ENCODE results near the gene SECISBP2.

DNA sequence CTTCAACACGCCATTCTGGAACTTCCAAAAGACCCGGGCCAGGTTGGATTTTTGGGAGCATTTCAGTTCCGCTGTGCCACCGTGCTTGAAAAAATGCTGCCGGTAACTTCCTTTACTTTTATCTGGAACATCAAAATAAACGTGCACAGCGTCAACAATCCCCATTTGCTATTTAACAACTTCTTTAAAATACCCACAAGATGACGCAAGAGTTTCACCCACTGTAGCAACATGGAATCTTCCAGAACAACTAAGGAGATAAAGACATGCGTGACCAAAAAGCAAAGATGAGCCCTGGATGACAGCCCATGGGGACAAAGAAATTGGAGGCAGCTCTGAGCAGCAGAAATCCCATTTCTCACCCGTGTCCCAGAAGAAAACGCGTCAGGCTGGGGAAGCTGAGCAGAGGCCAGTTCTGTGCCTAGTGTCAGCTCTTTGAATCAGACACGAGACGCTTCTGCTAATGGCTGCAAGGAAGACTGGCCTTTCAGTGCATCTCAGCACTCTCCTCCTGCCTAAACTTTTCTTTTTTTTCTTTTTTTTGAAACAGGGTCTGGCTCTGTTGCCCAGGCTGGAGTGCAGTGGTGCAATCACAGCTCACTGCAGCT lies 61.3 kb downstream of the SECISBP2 start:
- TF ChIP-seq, protein P1, sequence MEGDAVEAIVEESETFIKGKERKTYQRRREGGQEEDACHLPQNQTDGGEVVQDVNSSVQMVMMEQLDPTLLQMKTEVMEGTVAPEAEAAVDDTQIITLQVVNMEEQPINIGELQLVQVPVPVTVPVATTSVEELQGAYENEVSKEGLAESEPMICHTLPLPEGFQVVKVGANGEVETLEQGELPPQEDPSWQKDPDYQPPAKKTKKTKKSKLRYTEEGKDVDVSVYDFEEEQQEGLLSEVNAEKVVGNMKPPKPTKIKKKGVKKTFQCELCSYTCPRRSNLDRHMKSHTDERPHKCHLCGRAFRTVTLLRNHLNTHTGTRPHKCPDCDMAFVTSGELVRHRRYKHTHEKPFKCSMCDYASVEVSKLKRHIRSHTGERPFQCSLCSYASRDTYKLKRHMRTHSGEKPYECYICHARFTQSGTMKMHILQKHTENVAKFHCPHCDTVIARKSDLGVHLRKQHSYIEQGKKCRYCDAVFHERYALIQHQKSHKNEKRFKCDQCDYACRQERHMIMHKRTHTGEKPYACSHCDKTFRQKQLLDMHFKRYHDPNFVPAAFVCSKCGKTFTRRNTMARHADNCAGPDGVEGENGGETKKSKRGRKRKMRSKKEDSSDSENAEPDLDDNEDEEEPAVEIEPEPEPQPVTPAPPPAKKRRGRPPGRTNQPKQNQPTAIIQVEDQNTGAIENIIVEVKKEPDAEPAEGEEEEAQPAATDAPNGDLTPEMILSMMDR (IDR thresholded peaks at IDR 0.05): no peak
- TF ChIP-seq POLR2A (IDR thresholded peaks at IDR 0.05): no peak

All from ovary (tissue), 3 donors.